Uterus (tissue), 4 donors: ENCODE data around the gene ADD3. TPM values are rescaled to one million over a fixed set of nuclear protein-coding genes. Genes with fewer than 3 reads are reported as not detected.

Experiments
- DNase-seq, 2 donors: peaks; one replicate each; pipeline ENCODE4 v3.0.0-alpha.2; 2019 to 2020
- H3K27ac ChIP-seq, 2 donors: fragments of 200-600 bp; sonication (generic); 1 replicate in 1 of 2; 2 replicates in 1 of 2; pipeline ENCODE4 v1.5.1; 2016 to 2018
- H3K27me3 ChIP-seq, 2 donors: fragments of 200-600 bp; sonication (generic); one replicate each; pipeline ENCODE4 v1.5.1; 2018 to 2019; ENCODE audit warnings: control low read depth in 1 of 2
- H3K36me3 ChIP-seq, 2 donors: fragments of 200-600 bp; sonication (generic); one replicate each; pipeline ENCODE4 v1.5.1; 2019; ENCODE audit warnings: control low read depth in 1 of 2
- H3K4me1 ChIP-seq, 2 donors: fragments of 200-600 bp; sonication (generic); one replicate each; pipeline ENCODE4 v1.5.1; 2018 to 2019; ENCODE audit warnings: control low read depth in 1 of 2
- H3K4me3 ChIP-seq, 2 donors: fragments of 200-600 bp; sonication (generic); 1 replicate in 1 of 2; 2 replicates in 1 of 2; pipeline ENCODE4 v1.5.1; 2018 to 2019; ENCODE audit warnings: mild to moderate bottlenecking in 1 of 2
- H3K9me3 ChIP-seq, 2 donors: fragments of 200-600 bp; sonication (generic); one replicate each; pipeline ENCODE4 v1.5.1; 2019; ENCODE audit warnings: control low read depth in 1 of 2
- POLR2A ChIP-seq, 2 donors: fragments of 450-650 bp; IDR thresholded peaks; one replicate each; pipeline ENCODE4 v1.6.1; 2016; ENCODE audit warnings: antibody characterized with exemption in 2 of 2, mild to moderate bottlenecking in 1 of 2, moderate library complexity in 1 of 2
- intact Hi-C: fragments of 100-400 bp; cut with DNase I; formaldehyde crosslinking; loops from one replicate; pipeline ENCODE4 v1.15.1; 2023; ENCODE audit warnings: low total_unique reads
- total RNA-seq, 4 donors: library from RNA; depleted of rRNA in 3 of 4; stranded (reverse); fragments of >200 nt in 3 of 4; gene quantifications; one replicate each; pipeline versions ENCODE4 v1.1.0 to v1.2.4, GENCODE V29; 2014 to 2023
- TF ChIP-seq, protein P1 (sequence below), 4 experiments: fragments of 200-600 bp in 2 of 4; fragments of 450-650 bp in 2 of 4; sonication (generic) in 2 of 4; IDR thresholded peaks; one replicate each; pipeline ENCODE4 v1.5.1; 2016 to 2019; ENCODE audit warnings: antibody characterized with exemption in 4 of 4, mild to moderate bottlenecking in 2 of 4, moderate library complexity in 1 of 4
- donor health status: DM: yes; HTN: yes; CAD: no.

The ADD3 gene
- total RNA-seq, 4 donors from 2014 or later, result 55.0 to 935 (median 92.6) TPM

DNA sequence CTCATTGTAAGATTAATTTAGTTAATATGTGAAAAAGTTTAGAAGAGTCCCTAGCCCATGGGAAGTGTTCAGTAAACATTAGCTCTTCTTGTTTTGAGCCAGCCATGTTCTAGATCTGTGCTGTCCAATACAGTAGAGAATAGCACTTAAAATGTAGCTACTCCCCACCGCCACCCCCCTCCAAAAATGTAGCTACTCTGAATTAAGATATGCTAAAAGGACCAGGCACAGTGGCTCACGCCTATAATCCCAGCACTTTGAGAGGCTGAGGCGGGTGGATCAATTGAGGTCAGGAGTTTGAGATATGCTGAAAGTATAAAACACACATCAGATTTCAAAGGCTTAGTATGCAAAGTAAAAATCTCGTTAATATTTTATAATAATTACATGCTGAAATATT, 152.3 kb downstream of the ADD3 start:
- Histone ChIP-seq H3K36me3 (no peaks in the 10 kb centered on the region), H3K27ac (no peak overlapping the region), H3K9me3 (no peaks in the 10 kb centered on the region), H3K4me3 (no peak overlapping the region), H3K4me1 (no peaks in the 10 kb centered on the region), H3K27me3 (no peaks in the 10 kb centered on the region)
- intact Hi-C loops, result no loop called here
- no peak for DNase-seq
- TF ChIP-seq, protein P1, sequence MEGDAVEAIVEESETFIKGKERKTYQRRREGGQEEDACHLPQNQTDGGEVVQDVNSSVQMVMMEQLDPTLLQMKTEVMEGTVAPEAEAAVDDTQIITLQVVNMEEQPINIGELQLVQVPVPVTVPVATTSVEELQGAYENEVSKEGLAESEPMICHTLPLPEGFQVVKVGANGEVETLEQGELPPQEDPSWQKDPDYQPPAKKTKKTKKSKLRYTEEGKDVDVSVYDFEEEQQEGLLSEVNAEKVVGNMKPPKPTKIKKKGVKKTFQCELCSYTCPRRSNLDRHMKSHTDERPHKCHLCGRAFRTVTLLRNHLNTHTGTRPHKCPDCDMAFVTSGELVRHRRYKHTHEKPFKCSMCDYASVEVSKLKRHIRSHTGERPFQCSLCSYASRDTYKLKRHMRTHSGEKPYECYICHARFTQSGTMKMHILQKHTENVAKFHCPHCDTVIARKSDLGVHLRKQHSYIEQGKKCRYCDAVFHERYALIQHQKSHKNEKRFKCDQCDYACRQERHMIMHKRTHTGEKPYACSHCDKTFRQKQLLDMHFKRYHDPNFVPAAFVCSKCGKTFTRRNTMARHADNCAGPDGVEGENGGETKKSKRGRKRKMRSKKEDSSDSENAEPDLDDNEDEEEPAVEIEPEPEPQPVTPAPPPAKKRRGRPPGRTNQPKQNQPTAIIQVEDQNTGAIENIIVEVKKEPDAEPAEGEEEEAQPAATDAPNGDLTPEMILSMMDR (IDR thresholded peaks at IDR 0.05), result no peak
- TF ChIP-seq POLR2A (IDR thresholded peaks at IDR 0.05), result no peak

DNA sequence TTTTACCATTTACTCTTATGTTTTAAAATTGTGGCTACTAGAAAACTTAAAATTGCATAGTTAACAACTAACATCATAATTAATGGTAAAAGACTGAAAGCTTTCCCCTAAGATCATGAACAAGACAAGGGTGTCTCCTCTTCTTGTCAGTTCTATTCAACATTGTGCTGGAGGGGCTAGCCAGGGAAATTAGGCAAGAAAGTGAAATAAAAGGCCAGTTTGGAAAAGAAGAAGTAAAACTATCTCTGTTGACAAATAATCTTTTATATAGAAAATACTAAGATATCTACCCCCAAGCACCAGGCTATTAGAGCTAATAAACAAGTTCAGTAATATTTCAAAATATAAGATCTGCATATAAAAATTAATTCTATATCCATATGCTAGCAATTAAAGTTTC, 152.7 kb downstream of the ADD3 start:
- Histone ChIP-seq H3K27me3 (no peaks in the 10 kb centered on the region), H3K27ac (no peak overlapping the region)
- TF ChIP-seq, protein P1 (IDR thresholded peaks at IDR 0.05), result no peak
- TF ChIP-seq POLR2A (IDR thresholded peaks at IDR 0.05), result no peak

DNA sequence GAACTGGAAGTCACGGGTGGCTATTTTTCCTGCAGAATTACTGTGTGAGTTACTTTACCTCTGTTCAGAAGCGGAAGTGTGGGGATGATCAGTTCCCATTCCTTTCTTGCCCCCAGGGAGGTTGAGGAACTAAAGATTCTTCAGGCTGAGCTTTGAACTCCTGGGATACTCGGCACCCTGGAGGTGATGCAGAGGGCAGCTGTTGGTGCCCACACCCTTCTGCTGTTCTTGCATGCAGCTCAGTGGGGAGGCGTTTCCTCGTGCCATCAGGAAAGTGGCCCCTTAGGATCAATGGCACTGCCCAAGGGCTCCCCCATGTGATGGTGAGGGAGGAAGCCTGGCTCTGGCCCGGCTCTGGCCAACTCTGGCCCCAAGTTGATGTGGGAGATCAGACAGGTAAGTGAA, 155.0 kb downstream of the ADD3 start:
- Histone ChIP-seq H3K36me3 (no peaks in the 10 kb centered on the region), H3K27me3 (peaks cover 0 to 5% of the 10 kb centered on the region in 2 donors), H3K4me1 (no peaks in the 10 kb centered on the region), H3K9me3 (no peaks in the 10 kb centered on the region), H3K27ac (no peak overlapping the region), H3K4me3 (no peak overlapping the region)
- intact Hi-C loops, result no loop called here
- TF ChIP-seq POLR2A (IDR thresholded peaks at IDR 0.05), result no peak
- TF ChIP-seq, protein P1 (IDR thresholded peaks at IDR 0.05), result no peak
- no peak for DNase-seq

More for the DNA sequence above, 152.7 kb downstream of the ADD3 start:
- no peaks in the 10 kb centered on the region for H3K4me1 ChIP-seq
- intact Hi-C loops, result no loop called here
- no peaks in the 10 kb centered on the region for H3K9me3 ChIP-seq
- H3K4me3 ChIP-seq, result no peak overlapping the region
- DNase-seq, result no peak
- H3K36me3 ChIP-seq, result no peaks in the 10 kb centered on the region

DNA sequence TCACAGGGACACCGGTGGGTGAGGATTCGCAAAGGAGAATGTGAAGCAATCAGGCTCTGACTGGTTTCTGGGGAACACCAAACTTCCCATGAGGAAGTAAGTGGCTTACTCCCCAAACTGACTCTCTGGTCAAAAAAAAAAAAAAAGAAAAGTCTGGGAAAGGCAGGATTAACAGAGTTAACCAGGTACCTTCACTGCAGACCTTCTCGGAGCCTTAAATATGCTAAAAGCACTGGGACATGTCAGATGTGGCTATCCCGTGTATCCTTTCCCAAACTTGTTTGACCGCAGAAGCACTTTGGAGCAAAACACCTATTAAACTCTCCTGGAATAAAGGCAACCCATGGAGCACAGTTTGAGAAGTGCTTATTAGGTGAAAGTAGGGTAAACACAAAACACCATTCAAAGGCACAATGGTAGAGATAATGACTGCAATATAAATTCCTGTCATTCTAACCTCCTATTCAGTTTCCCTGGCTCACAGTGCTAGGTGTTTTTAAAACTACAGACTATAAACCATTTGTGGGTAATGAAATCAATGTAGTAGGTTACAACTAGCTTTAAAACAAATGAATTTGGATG, 155.5 kb downstream of the ADD3 start:
- intact Hi-C loops, result no loop called here
- DNase-seq, result no peak
- H3K9me3 ChIP-seq, result no peaks in the 10 kb centered on the region
- no peaks in the 10 kb centered on the region for H3K36me3 ChIP-seq
- TF ChIP-seq, protein P1 (IDR thresholded peaks at IDR 0.05), result no peak
- no peak for TF ChIP-seq POLR2A (IDR thresholded peaks at IDR 0.05)
- H3K27me3 ChIP-seq, result peaks cover 0 to 5% of the 10 kb centered on the region in 2 donors
- no peaks in the 10 kb centered on the region for H3K4me1 ChIP-seq
- H3K4me3 ChIP-seq, result no peak overlapping the region
- H3K27ac ChIP-seq, result no peak overlapping the region

DNA sequence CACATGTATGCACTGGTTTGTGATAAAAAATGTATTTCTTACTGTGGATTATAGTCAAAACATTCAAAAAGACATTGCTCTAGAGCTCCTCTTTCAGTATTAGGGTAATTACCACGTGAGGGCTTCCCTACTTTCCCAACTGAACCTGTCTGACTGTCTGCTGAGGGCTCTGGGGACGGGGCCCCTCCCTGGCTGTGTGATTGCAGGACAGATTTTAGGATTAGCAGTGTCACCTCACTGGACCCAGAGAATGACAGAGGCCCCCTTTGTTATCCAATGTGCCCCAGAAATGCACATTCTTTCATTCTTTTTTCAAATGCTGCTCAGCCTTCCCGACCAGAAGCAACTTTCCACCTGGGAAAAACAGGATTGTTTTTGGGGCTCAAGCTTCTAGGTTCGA, 156.1 kb downstream of the ADD3 start:
- H3K4me3 ChIP-seq, result no peak overlapping the region
- no peak for DNase-seq
- no peak overlapping the region for H3K27ac ChIP-seq
- intact Hi-C loops, result no loop called here
- peaks cover 0 to 5% of the 10 kb centered on the region in 2 donors for H3K27me3 ChIP-seq
- TF ChIP-seq, protein P1 (IDR thresholded peaks at IDR 0.05), result no peak
- TF ChIP-seq POLR2A (IDR thresholded peaks at IDR 0.05), result no peak
- H3K4me1 ChIP-seq, result no peaks in the 10 kb centered on the region
- no peaks in the 10 kb centered on the region for H3K9me3 ChIP-seq
- H3K36me3 ChIP-seq, result no peaks in the 10 kb centered on the region
